GM12878 (cell line): ENCODE results near the gene ARHGAP32. TPM values are rescaled to one million over a fixed set of nuclear protein-coding genes. Genes with fewer than 3 reads are reported as not detected.

ENCODE experiments used
- ATAC-seq: fragments of 200-7000 bp; cut with Tn5 transposase; 3 replicates; pipeline ENCODE4 v1.9.1; 2020; ENCODE audit warnings: mild to moderate bottlenecking, moderate library complexity
- BruUV-seq: library from RNA; stranded (reverse); fragments of 400-500 nt; replicated peaks from 2 replicates; lab custom pipeline; 2021; lab: Mats Ljungman, UMichigan
- CTCF ChIA-PET: fragments of 300-600 bp; sonication (Branson Sonifier 250); formaldehyde crosslinking; extraction: SDS; loops from one replicate; lab custom pipeline; 2021; ENCODE audit warnings: inconsistent platforms; lab: Yijun Ruan, JAX
- POLR2A ChIA-PET: fragments of 350-600 bp; formaldehyde crosslinking; extraction: SDS; loops from one replicate; lab custom pipeline; 2021; ENCODE audit warnings: inconsistent platforms; lab: Charles Lee
- RAD21 ChIA-PET: fragments of 300-600 bp; sonication (Branson Sonifier 250); formaldehyde crosslinking; loops from one replicate; lab custom pipeline; 2023; ENCODE audit warnings: antibody characterized with exemption; ENCODE audit not compliant: unreplicated experiment; lab: Charles Lee
- SMC1A ChIA-PET: fragments of 300-600 bp; sonication (Branson Sonifier 250); formaldehyde crosslinking; loops from one replicate; lab custom pipeline; 2023; ENCODE audit not compliant: unreplicated experiment, uncharacterized antibody; lab: Charles Lee
- DNase-seq: peaks from one replicate; pipeline ENCODE4 v3.0.0-alpha.2; 2011; ENCODE audit warnings: low read depth, low spot score
- FAIRE-seq: peaks from 3 replicates; lab custom pipeline; 2011; peaks lifted over from hg19 to GRCh38; lab: Jason Lieb, UNC
- H2AFZ ChIP-seq: 2 replicates; pipeline ENCODE4 v1.6.0; 2011; ENCODE audit warnings: low read depth, low read length, control low read depth; ENCODE audit not compliant: control insufficient read depth
- H3K27ac ChIP-seq: 2 replicates; pipeline ENCODE4 v1.5.1; 2011; ENCODE audit warnings: control low read depth; ENCODE audit not compliant: control insufficient read depth, insufficient read depth
- H3K27me3 ChIP-seq, 2 experiments: replicated peaks in 1 of 2; 2 replicates each; pipeline versions ENCODE4 v1.6.0 to v1.6.1; 2011; ENCODE audit warnings: low read length in 1 of 2; ENCODE audit not compliant: control insufficient read depth in 2 of 2, insufficient read depth in 2 of 2
- H3K36me3 ChIP-seq, 2 experiments: 2 replicates each; pipeline ENCODE4 v1.5.1; 2011; ENCODE audit warnings: low read length in 1 of 2; ENCODE audit not compliant: control insufficient read depth in 2 of 2, insufficient read depth in 2 of 2
- H3K4me1 ChIP-seq: 2 replicates; pipeline ENCODE4 v1.6.1; 2011; ENCODE audit warnings: mild to moderate bottlenecking, low read length, moderate library complexity, mixed read lengths; ENCODE audit not compliant: control insufficient read depth, insufficient read depth
- H3K4me2 ChIP-seq: 2 replicates; pipeline ENCODE4 v1.6.0; 2011; ENCODE audit warnings: control low read depth; ENCODE audit not compliant: control insufficient read depth, insufficient read depth
- H3K4me3 ChIP-seq: fragments of 200-600 bp; sonication (generic); 2 replicates; pipeline ENCODE4 v1.5.1; 2016
- H3K79me2 ChIP-seq: 2 replicates; pipeline ENCODE4 v1.6.0; 2011; ENCODE audit warnings: low read length; ENCODE audit not compliant: control insufficient read depth, insufficient read depth
- H3K9ac ChIP-seq: 2 replicates; pipeline ENCODE4 v1.8.0; 2011; ENCODE audit warnings: low read length, control low read depth, mixed read lengths; ENCODE audit not compliant: control insufficient read depth, insufficient read depth
- H3K9me3 ChIP-seq: replicated peaks from 3 replicates; pipeline ENCODE4 v1.5.1; 2011; ENCODE audit warnings: mild to moderate bottlenecking, low read length; ENCODE audit not compliant: control insufficient read depth, insufficient read depth
- H4K20me1 ChIP-seq: 2 replicates; pipeline ENCODE4 v1.6.0; 2011; ENCODE audit not compliant: control insufficient read depth, insufficient read depth
- CEBPB ChIP-seq, 2 experiments: fragments of 150-350 bp in 1 of 2; IDR thresholded peaks; 2 replicates each; pipeline ENCODE4 v1.6.1; 2012 to 2014; ENCODE audit warnings: low read depth in 2 of 2, low read length in 2 of 2, borderline replicate concordance in 1 of 2, inconsistent platforms in 1 of 2
- MTA2 ChIP-seq: fragments of 450-650 bp; IDR thresholded peaks from 2 replicates; pipeline ENCODE4 v1.6.1; 2016; ENCODE audit warnings: low read depth, mild to moderate bottlenecking, moderate library complexity
- SMAD1 ChIP-seq: fragments of 450-650 bp; IDR thresholded peaks from 2 replicates; pipeline ENCODE4 v1.6.1; 2018; ENCODE audit warnings: mild to moderate bottlenecking, low read depth; ENCODE audit not compliant: partially characterized antibody
- YY1 ChIP-seq: IDR thresholded peaks from 2 replicates; pipeline ENCODE4 v1.6.1; 2011; ENCODE audit warnings: low read depth, mild to moderate bottlenecking, low read length
- WGBS: methylation state at CpG from one replicate; pipeline ENCODE4 v1.1.6; 2016; ENCODE audit warnings: low lambda C conversion rate; ENCODE audit not compliant: insufficient replicate concordance, insufficient coverage; ENCODE audit errors: missing lambda C conversion rate; 5-methylcytosine and 5-hydroxymethylcytosine counted together
- in situ Hi-C: fragments of 300-500 bp; cut with MboI; formaldehyde crosslinking; loops from 9 replicates; pipeline ENCODE4 v1.14.3; 2018; ENCODE audit warnings: mixed read lengths
- intact Hi-C: fragments of 100-400 bp; cut with micrococcal nuclease; formaldehyde crosslinking; loops from one replicate; pipeline ENCODE4 v1.14.2; 2022; ENCODE audit not compliant: unreplicated experiment
- polyA plus RNA-seq, 11 experiments: library from polyadenylated mRNA; depleted of rRNA in 4 of 11; unstranded in 6 of 11; stranded (reverse) in 5 of 11; fragments of >200 nt; fragmentation: Nextera tagmentation in 4 of 11; fragmentation: Illumina TruSeq in 1 of 11; extraction: Ambion mirVana in 4 of 11; extraction: Trizol in 1 of 11; gene quantifications; 1 replicate in 1 of 11; 2 replicates in 10 of 11; pipeline versions ENCODE4 v1.2.1 to v1.2.3, GENCODE V29; 2011 to 2016; ENCODE audit warnings: inconsistent platforms in 2 of 11, missing spikeins in 2 of 11, low read depth in 1 of 11
- total RNA-seq, 4 experiments: library from RNA; depleted of rRNA in 3 of 4; stranded (reverse); fragments of >200 nt in 3 of 4; fragmentation: Illumina TruSeq in 1 of 4; extraction: Trizol in 1 of 4; gene quantifications; 2 replicates each; pipeline versions ENCODE4 v1.2.1 to v1.2.3, GENCODE V29; 2013 to 2021
- TF ChIP-seq, protein P1 (sequence below): fragments of 450-650 bp; IDR thresholded peaks from 2 replicates; pipeline ENCODE4 v1.6.1; 2016; ENCODE audit warnings: mild to moderate bottlenecking, moderate library complexity, borderline replicate concordance

The ARHGAP32 gene
- total and polyA plus RNA-seq, 10 of the 15 experiments (the other 5 are each of a cell fraction or from before 2014, with no cell fraction given) = under 0.01 to 0.46 (median 0.12) TPM; not detected in 1

DNA sequence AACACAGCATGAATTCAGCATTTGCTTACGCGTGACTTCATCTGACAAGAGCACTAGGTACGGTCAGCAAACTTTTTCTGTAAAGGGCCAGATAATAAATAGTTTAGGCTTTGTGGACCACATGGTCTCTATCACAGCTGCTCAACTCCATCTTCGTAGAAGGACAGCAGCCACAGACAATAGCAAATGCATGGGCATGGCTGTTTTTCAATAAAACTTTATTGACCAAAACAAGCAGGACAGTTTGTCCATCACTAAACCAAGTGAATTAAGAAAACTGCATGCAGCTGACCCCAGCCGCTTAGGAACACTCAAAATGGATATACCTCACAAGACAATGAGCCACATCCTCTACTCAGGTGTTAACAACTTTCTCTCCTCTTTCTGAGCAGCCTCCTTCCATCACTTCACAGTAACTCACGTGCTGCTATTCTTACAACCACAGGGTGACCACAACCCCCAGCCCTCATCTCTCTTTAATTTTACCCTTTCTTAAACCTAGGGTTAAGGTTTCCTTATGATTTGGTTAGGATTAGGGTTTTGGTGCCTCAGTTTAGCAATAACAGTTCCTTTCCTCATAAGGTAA is 22.7 kb upstream of the ARHGAP32 start:
- Histone ChIP-seq H4K20me1 (no peaks in the 10 kb centered on the region), H2AFZ (no peak overlapping the region), H3K36me3 (no peaks in the 10 kb centered on the region), H3K4me3 (no peak overlapping the region), H3K4me1 (no peaks in the 10 kb centered on the region), H3K9ac (no peak overlapping the region), H3K27ac (no peak overlapping the region), H3K4me2 (no peak overlapping the region), H3K9me3 (no peaks in the 10 kb centered on the region), H3K27me3 (no peaks in the 10 kb centered on the region; a peak in 1 of 4 replicates), H3K79me2 (no peaks in the 10 kb centered on the region)
- RAD21 ChIA-PET = no interaction called here
- TF ChIP-seq, protein P1, sequence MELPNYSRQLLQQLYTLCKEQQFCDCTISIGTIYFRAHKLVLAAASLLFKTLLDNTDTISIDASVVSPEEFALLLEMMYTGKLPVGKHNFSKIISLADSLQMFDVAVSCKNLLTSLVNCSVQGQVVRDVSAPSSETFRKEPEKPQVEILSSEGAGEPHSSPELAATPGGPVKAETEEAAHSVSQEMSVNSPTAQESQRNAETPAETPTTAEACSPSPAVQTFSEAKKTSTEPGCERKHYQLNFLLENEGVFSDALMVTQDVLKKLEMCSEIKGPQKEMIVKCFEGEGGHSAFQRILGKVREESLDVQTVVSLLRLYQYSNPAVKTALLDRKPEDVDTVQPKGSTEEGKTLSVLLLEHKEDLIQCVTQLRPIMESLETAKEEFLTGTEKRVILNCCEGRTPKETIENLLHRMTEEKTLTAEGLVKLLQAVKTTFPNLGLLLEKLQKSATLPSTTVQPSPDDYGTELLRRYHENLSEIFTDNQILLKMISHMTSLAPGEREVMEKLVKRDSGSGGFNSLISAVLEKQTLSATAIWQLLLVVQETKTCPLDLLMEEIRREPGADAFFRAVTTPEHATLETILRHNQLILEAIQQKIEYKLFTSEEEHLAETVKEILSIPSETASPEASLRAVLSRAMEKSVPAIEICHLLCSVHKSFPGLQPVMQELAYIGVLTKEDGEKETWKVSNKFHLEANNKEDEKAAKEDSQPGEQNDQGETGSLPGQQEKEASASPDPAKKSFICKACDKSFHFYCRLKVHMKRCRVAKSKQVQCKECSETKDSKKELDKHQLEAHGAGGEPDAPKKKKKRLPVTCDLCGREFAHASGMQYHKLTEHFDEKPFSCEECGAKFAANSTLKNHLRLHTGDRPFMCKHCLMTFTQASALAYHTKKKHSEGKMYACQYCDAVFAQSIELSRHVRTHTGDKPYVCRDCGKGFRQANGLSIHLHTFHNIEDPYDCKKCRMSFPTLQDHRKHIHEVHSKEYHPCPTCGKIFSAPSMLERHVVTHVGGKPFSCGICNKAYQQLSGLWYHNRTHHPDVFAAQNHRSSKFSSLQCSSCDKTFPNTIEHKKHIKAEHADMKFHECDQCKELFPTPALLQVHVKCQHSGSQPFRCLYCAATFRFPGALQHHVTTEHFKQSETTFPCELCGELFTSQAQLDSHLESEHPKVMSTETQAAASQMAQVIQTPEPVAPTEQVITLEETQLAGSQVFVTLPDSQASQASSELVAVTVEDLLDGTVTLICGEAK = peak; percentile 68
- TF ChIP-seq CEBPB (IDR thresholded peaks at IDR 0.05; ENCODE audit: borderline replicate concordance in 1 of 2, low read depth in 2 of 2, low read length in 2 of 2) = no peak
- no peak for TF ChIP-seq MTA2
- TF ChIP-seq SMAD1 = no peak
- no peak for TF ChIP-seq YY1
- SMC1A ChIA-PET = no interaction called here
- POLR2A ChIA-PET = no interaction called here
- intact Hi-C loops = no loop called here
- ATAC-seq (no peak), DNase-seq (no peak), FAIRE-seq (no peak)
- WGBS = 35% methylated on average over 6 of the region's 6 CpGs
- in situ Hi-C loops = no loop called here
- CTCF ChIA-PET = no interaction called here
- BruUV-seq = no TSS peak
